ENCODE measurements around the gene LRRFIP1. TPM values are rescaled to one million over a fixed set of nuclear protein-coding genes. Genes with fewer than 3 reads are reported as not detected.

The LRRFIP1 gene
- total and polyA plus RNA-seq, 12 donors = 91.5 to 132 (median 110) TPM

- peak overlapping the region in 3 of 10 donors; percentile 16 to 91 (median 87) for H3K27ac ChIP-seq
- intact Hi-C loops (cut with DNase I) = no loop called here
- no peaks in the 10 kb centered on the region for H3K9me3 ChIP-seq
- no peaks in the 10 kb centered on the region for H3K36me3 ChIP-seq
- no peak for TF ChIP-seq CTCF (IDR thresholded peaks at IDR 0.05)
- DNase-seq (no peak), ATAC-seq (no peak)
- no peaks in the 10 kb centered on the region for H3K27me3 ChIP-seq
- 79 to 81% methylated on average over 9 of the region's 9 CpGs for WGBS, 2 donors
- no peak overlapping the region for H3K4me3 ChIP-seq
- peaks cover 15 to 63% (median 47%) of the 10 kb centered on the region in 9 donors for H3K4me1 ChIP-seq
Observed at GRCh38 chr2:237614151-237614720, 13.2 kb upstream of the LRRFIP1 start.

DNA sequence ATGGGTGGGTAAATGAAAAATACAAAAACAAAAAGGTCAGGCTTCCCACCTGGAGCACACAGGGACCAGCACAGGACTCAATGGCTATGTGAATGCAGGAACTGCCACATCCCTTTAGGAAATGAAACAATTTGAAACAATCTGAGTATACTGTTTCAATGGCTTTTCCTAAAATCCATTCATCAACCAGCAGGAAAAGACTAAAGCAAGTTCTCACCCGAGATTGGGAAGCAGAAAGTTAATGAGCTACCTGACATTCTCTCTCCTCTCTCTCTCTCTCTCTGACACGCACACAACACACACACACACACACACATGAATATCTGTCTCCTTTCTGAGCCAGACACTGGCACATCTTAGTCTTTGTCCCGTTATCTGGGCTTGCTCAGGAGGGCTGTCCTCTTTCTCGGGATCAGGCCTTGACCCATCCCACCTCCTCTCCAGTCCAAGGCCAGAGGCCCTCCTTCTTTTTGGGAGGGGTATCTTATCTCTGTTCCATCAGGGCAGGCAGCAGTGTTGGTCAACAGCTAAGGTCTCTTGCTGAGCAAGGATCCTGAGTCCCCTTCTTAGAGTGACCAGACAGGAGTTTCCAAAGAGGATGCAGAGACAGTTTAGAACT lies 11.6 kb upstream of the LRRFIP1 start:
- Histone ChIP-seq H3K4me3 (no peak overlapping the region), H3K36me3 (no peaks in the 10 kb centered on the region), H3K27ac (peak overlapping the region; percentile 12 to 91 (median 86)), H3K9me3 (no peaks in the 10 kb centered on the region), H3K4me1 (peaks cover 15 to 63% (median 47%) of the 10 kb centered on the region in 9 donors), H3K27me3 (no peaks in the 10 kb centered on the region)
- intact Hi-C loops (cut with DNase I) = no loop called here
- ATAC-seq (peak in 4 of 8 donors; percentile 9 to 40 (median 16)), DNase-seq (no peak)
- WGBS, 2 donors = 35 to 45% methylated on average over 4 of the region's 4 CpGs
- TF ChIP-seq CTCF (IDR thresholded peaks at IDR 0.05) = no peak

GRCh38 chr2:237616373-237616733 lies 11.0 kb upstream of the LRRFIP1 start:
- peaks cover 15 to 63% (median 47%) of the 10 kb centered on the region in 9 donors for H3K4me1 ChIP-seq
- no peak for DNase-seq
- peak in 6 of 8 donors; percentile 10 to 69 (median 13) for ATAC-seq

More at GRCh38 chr2:237616373-237616733, 11.0 kb upstream of the LRRFIP1 start:
- intact Hi-C loops (cut with DNase I) = no loop called here
- no peak overlapping the region for H3K4me3 ChIP-seq
- no peak for TF ChIP-seq CTCF (IDR thresholded peaks at IDR 0.05)
- no peaks in the 10 kb centered on the region for H3K36me3 ChIP-seq
- no peaks in the 10 kb centered on the region for H3K9me3 ChIP-seq
- WGBS, 2 donors = 34 to 45% methylated on average over 3 of the region's 3 CpGs
- H3K27ac ChIP-seq = peak overlapping the region; percentile 12 to 91 (median 86)
- H3K27me3 ChIP-seq = no peaks in the 10 kb centered on the region
